Dendritic cell treated with granulocyte-macrophage colony-stimulating factor and Interleukin-4, amounts not matched to agents 40 ng/mL and 50 ng/mL, for 4 days (primary cell): ENCODE data around the gene ARMH1.
"Not testable (repeated sequence)": the region's sequence is repeated elsewhere in the genome, so short reads cannot be mapped to it uniquely, and the experiment has no call there.

Experiments
- H3K27ac Mint-ChIP-seq: one replicate; pipeline ENCODE4 v1.8.0; 2022; ENCODE audit warnings: mild to moderate bottlenecking, mixed read lengths
- H3K27me3 Mint-ChIP-seq: one replicate; pipeline ENCODE4 v1.8.0; 2022; ENCODE audit warnings: mild to moderate bottlenecking, mixed read lengths
- H3K36me3 Mint-ChIP-seq: one replicate; pipeline ENCODE4 v1.8.0; 2022; ENCODE audit warnings: low read depth, mixed read lengths
- H3K4me1 Mint-ChIP-seq: one replicate; pipeline ENCODE4 v1.8.0; 2022; ENCODE audit warnings: low read depth, mixed read lengths
- H3K4me3 Mint-ChIP-seq: one replicate; pipeline ENCODE4 v1.8.0; 2022; ENCODE audit warnings: mild to moderate bottlenecking, moderate library complexity, mixed read lengths
- H3K9me3 Mint-ChIP-seq: one replicate; pipeline ENCODE4 v1.8.0; 2022; ENCODE audit warnings: mixed read lengths
- intact Hi-C: fragments of 100-400 bp; cut with micrococcal nuclease; formaldehyde crosslinking; loops from one replicate; pipeline ENCODE4 v1.15.0; 2022

The ARMH1 gene

GRCh38 chr1:44651069-44651468 lies 23.4 kb upstream of the ARMH1 start:
- peaks cover 84% of the 10 kb centered on the region for H3K36me3 Mint-ChIP-seq
- no peaks in the 10 kb centered on the region for H3K4me1 Mint-ChIP-seq

GRCh38 chr1:44652445-44653106 lies 21.9 kb upstream of the ARMH1 start:
- no peak overlapping the region for H3K4me3 Mint-ChIP-seq
- no peaks in the 10 kb centered on the region for H3K9me3 Mint-ChIP-seq
- H3K27me3 Mint-ChIP-seq, result no peaks in the 10 kb centered on the region
- intact Hi-C loops, result no loop called here
- H3K36me3 Mint-ChIP-seq, result peaks cover 80% of the 10 kb centered on the region
- H3K27ac Mint-ChIP-seq, result no peak overlapping the region
- H3K4me1 Mint-ChIP-seq, result no peaks in the 10 kb centered on the region

More at GRCh38 chr1:44651069-44651468, 23.4 kb upstream of the ARMH1 start:
- no peaks in the 10 kb centered on the region for H3K9me3 Mint-ChIP-seq
- no peak overlapping the region for H3K27ac Mint-ChIP-seq
- no peaks in the 10 kb centered on the region for H3K27me3 Mint-ChIP-seq
- intact Hi-C loops, result no loop called here
- H3K4me3 Mint-ChIP-seq, result no peak overlapping the region

- Mint-ChIP-seq H3K36me3 (peaks cover 80% of the 10 kb centered on the region), H3K4me1 (no peaks in the 10 kb centered on the region), H3K27me3 (no peaks in the 10 kb centered on the region), H3K9me3 (no peaks in the 10 kb centered on the region), H3K27ac (no peak overlapping the region), H3K4me3 (no peak overlapping the region)
- intact Hi-C loops, result no loop called here
Observed at GRCh38 chr1:44653107-44653964, 21.2 kb upstream of the ARMH1 start.

GRCh38 chr1:44654621-44655187 lies 19.8 kb upstream of the ARMH1 start:
- intact Hi-C loops, result no loop called here
- Mint-ChIP-seq H3K27me3 (no peaks in the 10 kb centered on the region), H3K4me3 (no peak overlapping the region), H3K9me3 (no peaks in the 10 kb centered on the region), H3K36me3 (peaks cover 79% of the 10 kb centered on the region), H3K4me1 (no peaks in the 10 kb centered on the region), H3K27ac (no peak overlapping the region)

- intact Hi-C loops, result no loop called here
- H3K27ac Mint-ChIP-seq, result no peak overlapping the region
- H3K36me3 Mint-ChIP-seq, result peaks cover 70% of the 10 kb centered on the region
- no peaks in the 10 kb centered on the region for H3K9me3 Mint-ChIP-seq
- H3K4me1 Mint-ChIP-seq, result no peaks in the 10 kb centered on the region
- no peaks in the 10 kb centered on the region for H3K27me3 Mint-ChIP-seq
- H3K4me3 Mint-ChIP-seq, result no peak overlapping the region
Observed at GRCh38 chr1:44655609-44656008, 18.9 kb upstream of the ARMH1 start.

- H3K36me3 Mint-ChIP-seq, result peaks cover 36% of the 10 kb centered on the region
- no peak overlapping the region for H3K4me3 Mint-ChIP-seq
- intact Hi-C loops, result no loop called here
- no peaks in the 10 kb centered on the region for H3K9me3 Mint-ChIP-seq
- H3K27ac Mint-ChIP-seq, result no peak overlapping the region
- peaks cover 1% of the 10 kb centered on the region for H3K27me3 Mint-ChIP-seq
- peaks cover 3% of the 10 kb centered on the region for H3K4me1 Mint-ChIP-seq
Observed at GRCh38 chr1:44659566-44659965, 14.9 kb upstream of the ARMH1 start.

- Mint-ChIP-seq H3K27ac (no peak overlapping the region), H3K27me3 (peaks cover 1% of the 10 kb centered on the region)
- intact Hi-C loops, result no loop called here
Observed at GRCh38 chr1:44660176-44660575, 14.3 kb upstream of the ARMH1 start.

GRCh38 chr1:44661781-44662682 lies 12.5 kb upstream of the ARMH1 start:
- no peaks in the 10 kb centered on the region for H3K9me3 Mint-ChIP-seq
- intact Hi-C loops, result no loop called here
- H3K27ac Mint-ChIP-seq, result no peak overlapping the region
- peaks cover 12% of the 10 kb centered on the region for H3K4me1 Mint-ChIP-seq
- peaks cover 1% of the 10 kb centered on the region for H3K27me3 Mint-ChIP-seq
- H3K36me3 Mint-ChIP-seq, result peaks cover 26% of the 10 kb centered on the region
- no peak overlapping the region for H3K4me3 Mint-ChIP-seq

More at GRCh38 chr1:44660176-44660575, 14.3 kb upstream of the ARMH1 start:
- Mint-ChIP-seq H3K36me3 (peaks cover 31% of the 10 kb centered on the region), H3K9me3 (no peaks in the 10 kb centered on the region), H3K4me3 (no peak overlapping the region), H3K4me1 (peaks cover 9% of the 10 kb centered on the region)

GRCh38 chr1:44662683-44663030 lies 11.9 kb upstream of the ARMH1 start:
- Mint-ChIP-seq H3K27ac (no peak overlapping the region), H3K4me1 (peaks cover 12% of the 10 kb centered on the region), H3K36me3 (peaks cover 19% of the 10 kb centered on the region), H3K27me3 (peaks cover 1% of the 10 kb centered on the region), H3K4me3 (no peak overlapping the region), H3K9me3 (no peaks in the 10 kb centered on the region)
- intact Hi-C loops, result no loop called here

GRCh38 chr1:44663417-44663816 lies 11.1 kb upstream of the ARMH1 start:
- H3K4me1 Mint-ChIP-seq, result peaks cover 12% of the 10 kb centered on the region
- H3K4me3 Mint-ChIP-seq, result no peak overlapping the region
- intact Hi-C loops, result no loop called here
- peaks cover 12% of the 10 kb centered on the region for H3K36me3 Mint-ChIP-seq
- H3K27ac Mint-ChIP-seq, result no peak overlapping the region
- peaks cover 1% of the 10 kb centered on the region for H3K27me3 Mint-ChIP-seq
- no peaks in the 10 kb centered on the region for H3K9me3 Mint-ChIP-seq

- no peaks in the 10 kb centered on the region for H3K36me3 Mint-ChIP-seq
- peaks cover 12% of the 10 kb centered on the region for H3K4me1 Mint-ChIP-seq
- H3K27me3 Mint-ChIP-seq, result peaks cover 1% of the 10 kb centered on the region
- no peak overlapping the region for H3K4me3 Mint-ChIP-seq
- no peaks in the 10 kb centered on the region for H3K9me3 Mint-ChIP-seq
- H3K27ac Mint-ChIP-seq, result no peak overlapping the region
- intact Hi-C loops, result no loop called here
Observed at GRCh38 chr1:44664730-44665370, 9.7 kb upstream of the ARMH1 start.

GRCh38 chr1:44666719-44667118 lies 7.8 kb upstream of the ARMH1 start:
- H3K27ac Mint-ChIP-seq, H3K27me3 Mint-ChIP-seq, intact Hi-C loops, H3K9me3 Mint-ChIP-seq, H3K4me3 Mint-ChIP-seq: not testable (repeated sequence)
- Mint-ChIP-seq H3K4me1 (peaks cover 23% of the 10 kb centered on the region), H3K36me3 (peaks cover 13% of the 10 kb centered on the region)
